Smooth muscle cell (in vitro differentiated cells): ENCODE data around the gene TMEM232. TPM values are rescaled to one million over a fixed set of nuclear protein-coding genes. Genes with fewer than 3 reads are reported as not detected.

Source experiments
- DNase-seq: peaks from one replicate; lab custom pipeline; 2025; ENCODE audit not compliant: unreplicated experiment; lab: John Stamatoyannopoulos, UW
- H2AFZ ChIP-seq: fragments of 200-600 bp; sonication (generic); 2 replicates; pipeline ENCODE4 v1.6.0; 2016; ENCODE audit warnings: antibody characterized with exemption, low read depth, mild to moderate bottlenecking
- H3F3A ChIP-seq: fragments of 200-600 bp; sonication (generic); 2 replicates; pipeline ENCODE4 v1.6.0; 2017; ENCODE audit warnings: antibody characterized with exemption, low read depth
- H3K27ac ChIP-seq: fragments of 200-600 bp; sonication (generic); 2 replicates; pipeline ENCODE4 v1.5.1; 2016; ENCODE audit warnings: low read depth, mild to moderate bottlenecking
- H3K27me3 ChIP-seq: fragments of 200-600 bp; sonication (generic); 2 replicates; pipeline ENCODE4 v1.6.1; 2016; ENCODE audit warnings: low read depth, mild to moderate bottlenecking
- H3K36me3 ChIP-seq: fragments of 200-600 bp; sonication (generic); 2 replicates; pipeline ENCODE4 v1.5.1; 2016; ENCODE audit warnings: low read depth
- H3K4me1 ChIP-seq: fragments of 200-600 bp; sonication (generic); 2 replicates; pipeline ENCODE4 v1.5.1; 2016; ENCODE audit warnings: low read depth
- H3K4me2 ChIP-seq: fragments of 200-600 bp; sonication (generic); 2 replicates; pipeline ENCODE4 v1.6.0; 2016; ENCODE audit warnings: mild to moderate bottlenecking
- H3K4me3 ChIP-seq: fragments of 200-600 bp; sonication (generic); 2 replicates; pipeline ENCODE4 v1.5.1; 2016; ENCODE audit warnings: mild to moderate bottlenecking
- H3K79me2 ChIP-seq: fragments of 200-600 bp; sonication (generic); 2 replicates; pipeline ENCODE4 v1.6.0; 2016; ENCODE audit warnings: low read depth, mild to moderate bottlenecking
- H3K9ac ChIP-seq: fragments of 200-600 bp; sonication (generic); 2 replicates; pipeline ENCODE4 v1.6.0; 2016; ENCODE audit warnings: low read depth
- H3K9me3 ChIP-seq: fragments of 200-600 bp; sonication (generic); replicated peaks from 2 replicates; pipeline ENCODE4 v1.5.1; 2016; ENCODE audit warnings: low read depth
- H4K20me1 ChIP-seq: fragments of 200-600 bp; sonication (generic); 2 replicates; pipeline ENCODE4 v1.6.0; 2016; ENCODE audit warnings: low read depth
- WGBS: methylation state at CpG from one replicate; pipeline ENCODE4 v1.1.7; 2016; ENCODE audit warnings: low lambda C conversion rate; 5-methylcytosine and 5-hydroxymethylcytosine counted together
- polyA plus RNA-seq: library from polyadenylated mRNA; unstranded; fragments of >200 nt; fragmentation: Nextera tagmentation; extraction: Ambion mirVana; gene quantifications from 2 replicates; pipeline ENCODE4 v1.2.1, GENCODE V29; 2016
- total RNA-seq: library from RNA; depleted of rRNA; stranded (reverse); fragments of >200 nt; gene quantifications from 2 replicates; pipeline ENCODE4 v1.2.3, GENCODE V29; 2014
- TF ChIP-seq, protein P1 (sequence below): fragments of 200-600 bp; sonication (generic); IDR thresholded peaks from 2 replicates; pipeline ENCODE4 v1.5.1; 2017; ENCODE audit warnings: borderline replicate concordance, mild to moderate bottlenecking, antibody characterized with exemption; ENCODE audit not compliant: insufficient read depth, poor library complexity, severe bottlenecking

The TMEM232 gene
- total and polyA plus RNA-seq, 2 experiments from 2014 or later, result 0.49 to 1.0 TPM

DNA sequence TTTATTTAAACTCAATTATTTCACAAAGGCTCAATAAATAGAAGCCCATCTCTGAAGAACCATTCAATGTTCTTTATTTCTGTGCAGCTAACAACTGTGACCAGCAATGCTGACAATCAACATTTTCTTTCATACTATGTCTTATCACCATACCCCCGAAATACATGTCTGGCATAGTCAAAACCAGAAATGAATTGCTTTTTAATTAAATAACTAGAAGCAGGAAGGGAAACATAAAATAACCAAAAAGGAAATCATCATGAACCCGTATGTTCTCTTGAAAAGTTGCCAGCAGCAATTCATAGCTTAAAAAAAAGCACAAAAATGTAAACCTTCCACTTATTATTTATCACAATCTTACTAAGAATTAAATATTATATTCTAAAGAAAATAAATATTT lies 212.4 kb downstream of the TMEM232 start:
- Histone ChIP-seq H3K27me3 (no peaks in the 10 kb centered on the region), H3K4me1 (peaks cover 8% of the 10 kb centered on the region), H3K9ac (no peak overlapping the region), H3K9me3 (no peaks in the 10 kb centered on the region), H3K4me2 (no peak overlapping the region), H3K27ac (no peak overlapping the region), H3K4me3 (no peak overlapping the region), H3K36me3 (no peaks in the 10 kb centered on the region), H3K79me2 (no peaks in the 10 kb centered on the region), H3F3A (no peaks in the 10 kb centered on the region), H4K20me1 (no peaks in the 10 kb centered on the region), H2AFZ (no peak overlapping the region)
- TF ChIP-seq, protein P1, sequence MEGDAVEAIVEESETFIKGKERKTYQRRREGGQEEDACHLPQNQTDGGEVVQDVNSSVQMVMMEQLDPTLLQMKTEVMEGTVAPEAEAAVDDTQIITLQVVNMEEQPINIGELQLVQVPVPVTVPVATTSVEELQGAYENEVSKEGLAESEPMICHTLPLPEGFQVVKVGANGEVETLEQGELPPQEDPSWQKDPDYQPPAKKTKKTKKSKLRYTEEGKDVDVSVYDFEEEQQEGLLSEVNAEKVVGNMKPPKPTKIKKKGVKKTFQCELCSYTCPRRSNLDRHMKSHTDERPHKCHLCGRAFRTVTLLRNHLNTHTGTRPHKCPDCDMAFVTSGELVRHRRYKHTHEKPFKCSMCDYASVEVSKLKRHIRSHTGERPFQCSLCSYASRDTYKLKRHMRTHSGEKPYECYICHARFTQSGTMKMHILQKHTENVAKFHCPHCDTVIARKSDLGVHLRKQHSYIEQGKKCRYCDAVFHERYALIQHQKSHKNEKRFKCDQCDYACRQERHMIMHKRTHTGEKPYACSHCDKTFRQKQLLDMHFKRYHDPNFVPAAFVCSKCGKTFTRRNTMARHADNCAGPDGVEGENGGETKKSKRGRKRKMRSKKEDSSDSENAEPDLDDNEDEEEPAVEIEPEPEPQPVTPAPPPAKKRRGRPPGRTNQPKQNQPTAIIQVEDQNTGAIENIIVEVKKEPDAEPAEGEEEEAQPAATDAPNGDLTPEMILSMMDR, result no peak
- DNase-seq, result no peak
- 86% methylated on average over 2 of the region's 2 CpGs for WGBS

DNA sequence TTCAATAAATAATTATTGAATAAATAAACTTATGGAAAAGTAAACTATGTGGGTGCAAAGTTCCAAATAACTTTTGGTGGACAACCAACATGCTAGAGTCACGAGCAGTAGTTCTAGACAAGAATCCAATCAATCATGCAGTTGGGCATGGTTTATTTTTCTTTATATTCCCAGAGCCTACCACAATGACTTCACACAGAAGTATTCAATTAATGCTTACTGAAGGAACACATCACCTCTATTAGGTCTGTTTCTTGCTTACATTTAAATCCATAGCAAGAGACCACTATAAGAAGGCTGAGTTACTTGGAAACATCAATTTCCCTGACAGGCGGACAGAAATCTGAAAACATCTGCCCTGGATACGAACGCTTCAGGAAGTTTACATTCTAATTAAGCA lies 214.2 kb downstream of the TMEM232 start:
- no peak overlapping the region for H3K9ac ChIP-seq
- H3K9me3 ChIP-seq, result no peaks in the 10 kb centered on the region
- no peaks in the 10 kb centered on the region for H3F3A ChIP-seq
- H3K36me3 ChIP-seq, result no peaks in the 10 kb centered on the region
- no peak overlapping the region for H2AFZ ChIP-seq
- H3K79me2 ChIP-seq, result no peaks in the 10 kb centered on the region
- H3K27me3 ChIP-seq, result no peaks in the 10 kb centered on the region
- no peak overlapping the region for H3K27ac ChIP-seq
- no peak overlapping the region for H3K4me2 ChIP-seq
- TF ChIP-seq, protein P1, result no peak
- no peak overlapping the region for H3K4me3 ChIP-seq
- DNase-seq, result no peak
- 85% methylated on average over 4 of the region's 4 CpGs for WGBS
- H4K20me1 ChIP-seq, result no peaks in the 10 kb centered on the region
- H3K4me1 ChIP-seq, result peaks cover 3% of the 10 kb centered on the region

DNA sequence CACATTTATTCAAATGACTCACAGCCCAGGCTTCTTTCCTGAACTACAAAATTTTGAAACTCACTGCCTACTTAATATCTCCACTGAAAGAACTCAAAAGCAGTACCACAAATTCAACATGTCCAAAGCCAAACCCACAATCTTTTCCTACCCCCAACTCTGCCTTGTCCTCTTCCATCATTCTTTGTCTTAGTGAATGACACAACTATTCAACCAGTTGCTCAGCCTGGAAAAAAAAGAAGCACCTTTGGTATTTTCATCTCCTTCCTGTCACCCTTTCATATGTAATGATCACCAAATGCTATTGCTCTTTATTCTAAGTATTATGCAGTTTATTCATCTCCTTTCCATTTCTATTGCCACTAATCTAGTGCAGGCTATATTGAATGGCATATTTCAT lies 216.3 kb downstream of the TMEM232 start:
- H3F3A ChIP-seq, result no peaks in the 10 kb centered on the region
- H3K4me2 ChIP-seq, result no peak overlapping the region
- TF ChIP-seq, protein P1, result no peak

DNA sequence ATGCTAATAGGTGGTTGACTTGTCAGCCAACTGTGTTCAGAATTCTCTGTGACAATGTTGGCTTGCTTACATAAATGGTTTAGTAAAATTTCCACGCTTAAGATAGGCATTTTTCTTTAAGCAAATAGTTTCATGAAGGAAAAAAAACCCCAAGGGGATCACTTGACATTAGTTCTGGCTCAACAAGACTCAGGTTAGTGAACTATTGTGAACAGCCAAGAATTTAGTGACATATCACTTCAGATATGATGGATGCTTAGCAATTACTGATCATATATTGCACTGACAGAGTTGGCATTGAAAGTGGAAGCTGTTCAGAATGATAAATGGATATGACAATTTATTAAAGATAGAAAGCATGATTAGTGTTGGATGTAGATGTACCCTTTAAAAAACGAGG lies 218.5 kb downstream of the TMEM232 start:
- Histone ChIP-seq H3K9ac (no peak overlapping the region), H3F3A (no peaks in the 10 kb centered on the region), H3K27me3 (no peaks in the 10 kb centered on the region), H3K79me2 (no peaks in the 10 kb centered on the region), H4K20me1 (no peaks in the 10 kb centered on the region), H3K4me3 (no peak overlapping the region), H3K27ac (no peak overlapping the region), H3K4me2 (no peak overlapping the region), H3K9me3 (no peaks in the 10 kb centered on the region), H2AFZ (no peak overlapping the region), H3K4me1 (no peaks in the 10 kb centered on the region), H3K36me3 (no peaks in the 10 kb centered on the region)
- 93% methylated on average over 2 of the region's 2 CpGs for WGBS
- TF ChIP-seq, protein P1, result no peak
- DNase-seq, result no peak

More for the DNA sequence above, 216.3 kb downstream of the TMEM232 start:
- H2AFZ ChIP-seq, result no peak overlapping the region
- DNase-seq, result no peak
- H4K20me1 ChIP-seq, result no peaks in the 10 kb centered on the region
- no peaks in the 10 kb centered on the region for H3K27me3 ChIP-seq
- no peaks in the 10 kb centered on the region for H3K36me3 ChIP-seq
- H3K9me3 ChIP-seq, result no peaks in the 10 kb centered on the region
- H3K4me3 ChIP-seq, result no peak overlapping the region
- H3K9ac ChIP-seq, result no peak overlapping the region
- no peak overlapping the region for H3K27ac ChIP-seq
- no peaks in the 10 kb centered on the region for H3K79me2 ChIP-seq
- H3K4me1 ChIP-seq, result no peaks in the 10 kb centered on the region
